Measurements from ENCODE around the gene GRIP2. TPM values are rescaled to one million over a fixed set of nuclear protein-coding genes. Genes with fewer than 3 reads are reported as not detected.

The GRIP2 gene
- total RNA-seq, 6 donors from 2014 or later = 0.33 to 1.0 (median 0.59) TPM

DNA sequence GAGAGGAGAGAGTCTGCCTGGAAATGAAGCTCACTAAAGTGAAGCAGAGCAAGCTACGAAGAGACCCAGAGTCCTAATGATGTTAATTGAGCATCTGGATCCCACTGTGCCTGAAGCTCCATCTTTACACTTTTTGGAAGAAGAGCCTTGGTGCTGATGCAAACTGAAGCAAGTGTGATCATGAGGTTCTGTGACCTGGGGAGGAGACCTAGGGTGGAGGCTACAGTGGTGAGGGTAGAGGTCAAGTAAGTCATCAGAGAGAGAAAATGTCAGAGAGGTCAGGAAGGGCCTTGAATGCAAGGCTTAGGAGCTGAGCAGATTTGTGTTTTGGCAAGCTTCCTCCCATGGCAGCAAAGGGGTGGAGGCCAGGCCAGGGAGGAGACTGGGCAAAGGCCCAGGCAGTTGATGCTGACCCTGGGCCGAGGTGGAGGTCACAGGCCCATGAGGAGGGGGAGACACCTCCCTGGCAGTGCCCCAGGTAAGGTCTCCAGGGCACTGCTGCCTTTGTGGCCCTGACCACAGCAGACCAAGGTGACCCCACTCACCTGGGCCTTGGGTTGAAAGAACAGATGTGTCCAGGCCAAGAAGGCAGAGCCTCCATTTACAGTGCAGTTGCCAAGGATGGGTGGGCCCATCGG, 1.6 kb downstream of the GRIP2 start:
- ATAC-seq (ENCODE audit: low FRiP score in 2 of 2) = no peak

GRCh38 chr3:14537590-14538450, 2.3 kb downstream of the GRIP2 start:
- Histone ChIP-seq H3K4me3 (no peak overlapping the region), H3K9me3 (no peaks in the 10 kb centered on the region), H3K36me3 (no peaks in the 10 kb centered on the region), H3K27ac (no peak overlapping the region), H3K4me1 (peaks cover 0 to 7% (median 0%) of the 10 kb centered on the region in 4 donors), H3K27me3 (no peaks in the 10 kb centered on the region)
- DNase-seq (no peak), ATAC-seq (ENCODE audit: low FRiP score in 2 of 2) (no peak)
- WGBS, 2 donors = 94 to 100% methylated on average over 6 to 10 of the region's 10 CpGs
- no peak for TF ChIP-seq EP300 (IDR thresholded peaks at IDR 0.05)
- TF ChIP-seq POLR2A (IDR thresholded peaks at IDR 0.05) = no peak
- no peak for TF ChIP-seq POLR2AphosphoS5 (IDR thresholded peaks at IDR 0.05)
- TF ChIP-seq CTCF (IDR thresholded peaks at IDR 0.05) = no peak

More for the DNA sequence above, 1.6 kb downstream of the GRIP2 start:
- no peak for TF ChIP-seq POLR2A (IDR thresholded peaks at IDR 0.05)
- no peak for TF ChIP-seq CTCF (IDR thresholded peaks at IDR 0.05)
- no peak for TF ChIP-seq POLR2AphosphoS5 (IDR thresholded peaks at IDR 0.05)
- TF ChIP-seq EP300 (IDR thresholded peaks at IDR 0.05) = no peak
- Histone ChIP-seq H3K4me1 (peaks cover 0 to 5% (median 0%) of the 10 kb centered on the region in 4 donors), H3K4me3 (no peak overlapping the region), H3K27me3 (no peaks in the 10 kb centered on the region), H3K9me3 (no peaks in the 10 kb centered on the region), H3K36me3 (no peaks in the 10 kb centered on the region), H3K27ac (no peak overlapping the region)
- no peak for DNase-seq
- WGBS, 2 donors = 74 to 81% methylated on average over 3 of the region's 3 CpGs

DNA sequence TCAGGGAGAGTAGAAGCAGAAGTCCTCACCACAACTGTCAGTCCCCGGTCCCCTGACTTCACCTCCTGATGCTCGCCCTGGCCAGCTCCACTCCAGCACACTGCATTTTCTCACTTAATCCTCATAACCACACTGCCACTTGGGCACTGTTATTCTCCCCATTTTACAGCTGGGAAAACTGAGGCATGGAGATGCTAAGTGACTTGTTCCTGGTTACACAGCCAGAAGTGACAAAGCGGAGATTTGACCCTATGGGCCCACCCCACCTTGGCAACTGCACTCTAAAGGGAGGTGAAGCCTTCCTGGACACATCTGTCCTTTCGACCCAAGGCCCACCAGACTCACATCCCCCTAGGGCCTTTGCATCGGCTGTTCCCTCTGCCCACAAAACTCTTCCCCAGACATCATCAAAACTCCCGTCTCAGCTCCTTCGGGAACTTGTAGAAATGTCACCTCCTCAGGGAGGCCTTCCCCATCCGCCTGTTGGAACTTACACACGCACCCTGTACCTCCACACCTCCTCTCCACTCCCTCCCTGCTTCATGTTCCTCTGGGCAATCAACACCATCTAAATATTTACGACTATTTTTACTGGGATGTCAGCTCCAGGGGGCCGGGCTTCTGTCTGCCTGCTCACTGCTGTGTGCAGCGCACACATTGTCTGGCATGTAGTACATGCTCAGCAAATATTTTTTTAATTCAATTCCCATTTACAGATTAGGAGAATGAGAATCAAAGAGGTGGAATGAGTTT, 3.1 kb downstream of the GRIP2 start:
- TF ChIP-seq POLR2A (IDR thresholded peaks at IDR 0.05) (no peak), EP300 (IDR thresholded peaks at IDR 0.05) (no peak), POLR2AphosphoS5 (IDR thresholded peaks at IDR 0.05) (no peak), CTCF (IDR thresholded peaks at IDR 0.05) (no peak)
- 89 to 94% methylated on average over 12 of the region's 12 CpGs for WGBS, 2 donors
- H3K9me3 ChIP-seq = no peaks in the 10 kb centered on the region
- no peak overlapping the region for H3K27ac ChIP-seq
- DNase-seq (no peak), ATAC-seq (ENCODE audit: low FRiP score in 2 of 2) (no peak)
- no peaks in the 10 kb centered on the region for H3K36me3 ChIP-seq
- no peak overlapping the region for H3K4me3 ChIP-seq
- H3K27me3 ChIP-seq = no peaks in the 10 kb centered on the region
- peaks cover 0 to 10% (median 2%) of the 10 kb centered on the region in 4 donors for H3K4me1 ChIP-seq

DNA sequence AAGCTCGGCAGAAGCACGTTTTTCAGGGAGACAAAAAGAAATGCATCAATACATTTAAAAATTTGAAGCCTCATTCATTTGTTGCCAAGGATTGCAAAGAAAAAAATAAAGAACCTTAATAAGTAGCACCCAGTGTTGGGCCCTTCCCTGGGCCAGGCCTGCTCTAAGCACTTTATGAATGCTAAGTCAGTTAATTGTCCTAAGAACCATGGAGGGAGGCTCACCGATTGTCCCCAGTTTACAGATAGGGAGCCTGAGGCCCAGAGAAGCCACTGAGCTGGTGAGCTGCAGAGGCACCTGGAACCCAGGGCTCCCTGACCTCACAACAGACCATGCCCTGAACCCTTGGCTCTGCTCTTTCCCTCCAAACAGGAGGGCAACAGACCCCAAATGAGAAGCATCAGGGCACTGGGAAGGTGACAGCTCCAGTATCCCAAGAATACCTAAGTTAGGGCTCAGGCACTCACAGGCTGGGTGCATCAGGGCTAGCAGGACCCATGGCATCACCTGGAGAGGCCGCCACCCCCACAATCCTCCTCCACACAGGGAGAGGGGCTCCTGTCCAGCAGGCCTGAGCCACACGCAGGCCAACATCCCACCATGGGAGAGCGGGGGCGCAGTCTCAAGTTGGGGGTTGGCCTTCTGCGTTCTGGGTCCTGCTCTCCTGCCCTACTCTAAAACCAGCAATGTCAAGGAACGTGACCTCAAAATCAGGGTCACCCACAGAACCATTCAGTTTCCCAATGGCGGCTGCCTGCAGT, 3.9 kb downstream of the GRIP2 start:
- Histone ChIP-seq H3K4me1 (peaks cover 0 to 10% (median 2%) of the 10 kb centered on the region in 4 donors), H3K36me3 (no peaks in the 10 kb centered on the region), H3K9me3 (no peaks in the 10 kb centered on the region), H3K4me3 (no peak overlapping the region), H3K27ac (no peak overlapping the region), H3K27me3 (no peaks in the 10 kb centered on the region)
- 86 to 91% methylated on average over 5 to 10 of the region's 10 CpGs for WGBS, 2 donors
- ATAC-seq (ENCODE audit: low FRiP score in 2 of 2) (no peak), DNase-seq (no peak)
- no peak for TF ChIP-seq CTCF (IDR thresholded peaks at IDR 0.05)
